ENCODE measurements around the gene CHRNA10. TPM values are rescaled to one million over a fixed set of nuclear protein-coding genes. Genes with fewer than 3 reads are reported as not detected.

CHRNA10 gene
- total RNA-seq, 2 donors from 2014 or later, result 0.52 to 0.83 TPM

DNA sequence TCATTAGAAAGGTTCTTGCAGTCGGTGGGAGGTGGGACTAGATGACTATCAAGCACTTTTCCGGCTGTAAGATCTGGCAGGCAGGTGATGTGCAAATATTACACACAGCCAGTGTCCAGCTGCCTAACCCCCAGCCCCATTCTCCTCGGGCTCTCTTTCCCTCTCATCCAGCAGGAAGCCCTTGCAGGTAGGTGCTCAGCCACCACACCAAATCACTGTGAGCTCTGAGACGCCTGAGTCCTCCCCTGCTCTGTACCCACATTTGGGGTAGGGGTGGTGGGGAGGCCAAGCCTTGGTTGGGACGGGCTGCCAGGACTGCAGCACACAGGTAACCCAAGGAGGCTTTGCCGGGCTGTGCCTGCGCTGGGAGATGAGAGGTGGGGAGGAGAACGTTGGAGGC is 30.0 kb downstream of the CHRNA10 start:
- DNase-seq (ENCODE audit: low spot score), result no peak
- intact Hi-C loops (cut with DNase I), result no loop called here

DNA sequence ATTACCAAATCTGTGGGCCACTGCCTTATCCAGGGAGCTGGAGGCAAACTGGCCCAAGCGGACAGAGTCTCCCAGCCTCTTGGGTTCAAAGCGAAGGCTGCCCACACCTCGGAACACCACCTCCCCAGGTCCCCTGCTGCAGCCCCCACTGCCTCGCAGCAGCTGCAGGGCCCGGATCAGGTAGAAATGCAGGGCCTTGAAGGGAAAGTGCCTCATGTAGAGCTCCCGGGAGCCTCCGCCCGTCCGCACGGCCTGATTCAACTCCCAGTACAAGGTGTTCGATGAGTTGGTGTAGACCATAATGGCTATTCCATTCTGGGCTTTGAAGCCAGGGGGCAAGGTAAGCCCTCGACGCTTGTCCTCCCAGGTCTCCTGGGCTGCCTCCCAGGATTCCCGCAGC is 31.3 kb downstream of the CHRNA10 start:
- intact Hi-C loops (cut with DNase I), result no loop called here
- DNase-seq (ENCODE audit: low spot score), result no peak

DNA sequence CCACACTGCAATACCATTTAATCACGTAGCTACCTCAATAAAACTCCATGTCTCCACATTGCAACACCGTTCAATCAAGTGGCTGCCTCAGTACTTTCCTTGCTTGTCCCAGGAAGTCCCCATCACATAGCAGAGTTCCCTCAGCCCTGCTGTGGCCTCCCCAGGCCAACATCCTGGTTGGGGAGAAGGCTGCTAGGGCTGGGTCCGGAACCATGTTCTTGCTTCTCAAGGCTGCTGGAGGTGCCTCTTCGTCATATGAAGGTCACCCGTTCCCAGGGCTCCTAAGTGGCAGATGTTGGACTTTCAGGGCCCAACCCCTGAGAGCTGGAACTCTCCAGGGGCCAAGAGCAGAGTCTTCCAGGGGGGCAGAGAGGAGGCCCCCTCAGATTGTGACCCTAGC is 32.7 kb downstream of the CHRNA10 start:
- intact Hi-C loops (cut with DNase I), result no loop called here
- DNase-seq (ENCODE audit: low spot score), result no peak

DNA sequence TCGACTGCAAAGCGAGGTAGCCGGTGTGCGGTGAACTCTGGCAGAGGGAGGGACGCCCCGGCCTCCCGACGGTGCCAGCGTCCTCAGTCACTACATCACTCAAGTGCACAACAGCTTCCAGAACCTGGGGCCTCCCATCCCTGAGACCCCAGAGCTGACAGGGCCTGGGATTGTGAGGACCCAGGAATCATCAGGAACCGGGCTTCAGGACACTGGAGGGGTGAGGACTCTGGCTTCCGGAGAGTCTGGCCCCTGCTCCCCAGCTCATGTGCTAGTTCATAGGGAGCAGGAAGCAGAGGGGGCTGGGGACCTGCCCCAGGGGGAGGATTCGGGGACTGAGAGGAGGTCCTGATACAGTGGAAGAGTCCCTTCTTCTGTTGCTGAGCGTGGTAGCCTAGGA is 34.0 kb downstream of the CHRNA10 start:
- intact Hi-C loops (cut with DNase I), result no loop called here

DNA sequence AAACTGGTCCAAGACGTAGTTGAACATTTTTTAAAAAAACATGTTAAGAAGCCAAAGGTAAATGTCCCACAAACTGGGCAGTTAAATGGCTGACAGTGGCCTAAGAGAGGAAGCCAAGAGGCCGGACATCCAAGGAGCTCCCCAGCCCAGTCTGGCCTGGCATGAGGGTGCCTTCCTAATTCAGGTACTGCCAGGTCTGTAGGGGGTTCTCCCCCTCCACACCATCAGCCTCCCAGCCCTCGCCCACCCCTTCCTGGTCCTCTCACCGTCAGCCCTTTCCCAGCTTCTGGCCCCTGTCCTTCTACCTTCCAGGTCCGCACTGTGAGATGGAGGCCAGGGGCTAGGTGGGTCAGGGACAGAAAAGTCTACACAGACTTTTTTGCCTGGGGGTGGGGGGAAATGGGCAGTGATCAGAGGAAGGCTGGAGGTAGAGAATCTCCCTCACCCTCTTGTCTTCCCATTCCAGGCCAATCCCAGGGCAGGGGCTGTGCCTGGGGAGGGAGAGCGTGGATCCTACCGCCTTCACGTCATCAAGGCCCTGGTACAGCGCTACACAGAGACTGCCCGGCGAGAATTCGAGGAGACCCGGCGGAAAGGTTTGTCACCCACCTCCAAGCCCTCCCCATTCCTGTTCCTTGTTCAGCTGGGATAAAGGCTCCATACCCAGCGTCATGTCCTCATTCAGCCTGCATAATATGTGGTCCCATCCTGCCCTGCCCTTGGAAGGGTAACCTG is 35.4 kb downstream of the CHRNA10 start:
- intact Hi-C loops (cut with DNase I), result no loop called here
- DNase-seq (ENCODE audit: low spot score), result peak; percentile 47

More for the DNA sequence above, 34.0 kb downstream of the CHRNA10 start:
- DNase-seq (ENCODE audit: low spot score), result peak; percentile 46

DNA sequence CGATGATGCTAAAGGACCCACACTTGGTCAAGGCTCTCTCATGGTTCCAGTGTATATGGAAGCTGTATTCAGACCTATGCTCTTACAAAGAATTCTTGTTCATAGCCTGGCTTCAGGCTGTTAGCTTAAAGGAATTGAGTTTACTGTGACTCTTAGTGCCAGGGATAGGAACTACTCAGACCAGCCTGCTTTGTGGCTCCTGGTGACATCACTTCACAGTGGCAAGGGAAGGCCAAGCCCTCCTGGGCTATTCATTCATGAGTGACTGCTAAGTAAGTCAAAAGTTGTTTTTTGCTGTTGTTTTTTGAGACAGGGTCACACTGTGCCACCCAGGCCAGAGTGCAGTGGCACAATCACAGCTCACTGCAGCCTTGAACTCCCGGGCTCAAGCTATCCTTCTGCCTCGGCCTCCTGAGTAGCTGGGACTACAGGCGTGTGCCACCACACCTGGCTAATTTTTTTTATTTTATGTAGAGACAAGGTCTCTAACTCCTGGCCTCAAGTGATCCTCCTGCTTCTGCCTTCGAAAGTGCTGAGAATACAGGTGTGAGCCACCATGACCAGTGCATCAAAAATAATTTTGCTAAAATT is 39.0 kb downstream of the CHRNA10 start:
- intact Hi-C loops (cut with DNase I), result no loop called here
- peak; percentile 55 for DNase-seq (ENCODE audit: low spot score)

DNA sequence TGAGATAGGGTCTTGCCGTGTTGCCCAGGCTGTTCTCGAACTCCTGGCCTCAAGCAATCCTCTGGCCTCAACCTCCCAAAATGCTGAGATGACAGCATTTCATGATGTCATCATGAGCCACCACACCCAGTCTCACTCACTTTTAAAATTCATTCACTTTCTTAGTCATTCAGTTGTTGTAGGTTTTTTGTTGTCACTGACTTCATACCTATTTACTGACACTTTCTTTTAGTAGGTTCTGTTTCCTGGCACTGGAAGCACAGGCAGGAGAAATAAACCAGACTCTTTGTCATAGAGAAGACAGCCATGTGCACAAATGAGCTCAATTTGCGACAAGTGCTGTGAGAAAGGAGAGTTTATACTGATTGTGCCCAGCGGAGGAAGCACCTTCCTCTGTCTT is 39.9 kb downstream of the CHRNA10 start:
- no peak for DNase-seq (ENCODE audit: low spot score)
- intact Hi-C loops (cut with DNase I), result no loop called here

DNA sequence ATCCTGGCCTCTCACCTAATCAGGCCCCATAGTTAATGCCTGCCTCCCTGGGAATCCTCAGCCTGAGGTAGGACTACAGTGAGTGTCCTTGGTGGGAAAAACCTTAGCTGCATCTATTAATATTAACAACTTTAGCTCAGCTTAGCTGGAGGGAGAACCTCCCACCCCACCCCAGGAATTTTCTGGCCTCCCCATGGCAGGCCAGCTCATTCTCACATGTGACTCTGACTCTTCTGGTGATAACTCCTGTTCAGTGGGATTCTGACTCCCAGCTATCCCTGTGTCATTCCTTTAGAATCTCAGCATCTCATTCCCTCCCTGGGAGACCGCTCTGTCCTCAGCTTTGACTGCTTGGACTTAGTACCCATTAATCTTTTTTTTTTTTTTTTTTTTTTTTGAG is 43.9 kb downstream of the CHRNA10 start:
- intact Hi-C loops (cut with DNase I), result no loop called here

DNA sequence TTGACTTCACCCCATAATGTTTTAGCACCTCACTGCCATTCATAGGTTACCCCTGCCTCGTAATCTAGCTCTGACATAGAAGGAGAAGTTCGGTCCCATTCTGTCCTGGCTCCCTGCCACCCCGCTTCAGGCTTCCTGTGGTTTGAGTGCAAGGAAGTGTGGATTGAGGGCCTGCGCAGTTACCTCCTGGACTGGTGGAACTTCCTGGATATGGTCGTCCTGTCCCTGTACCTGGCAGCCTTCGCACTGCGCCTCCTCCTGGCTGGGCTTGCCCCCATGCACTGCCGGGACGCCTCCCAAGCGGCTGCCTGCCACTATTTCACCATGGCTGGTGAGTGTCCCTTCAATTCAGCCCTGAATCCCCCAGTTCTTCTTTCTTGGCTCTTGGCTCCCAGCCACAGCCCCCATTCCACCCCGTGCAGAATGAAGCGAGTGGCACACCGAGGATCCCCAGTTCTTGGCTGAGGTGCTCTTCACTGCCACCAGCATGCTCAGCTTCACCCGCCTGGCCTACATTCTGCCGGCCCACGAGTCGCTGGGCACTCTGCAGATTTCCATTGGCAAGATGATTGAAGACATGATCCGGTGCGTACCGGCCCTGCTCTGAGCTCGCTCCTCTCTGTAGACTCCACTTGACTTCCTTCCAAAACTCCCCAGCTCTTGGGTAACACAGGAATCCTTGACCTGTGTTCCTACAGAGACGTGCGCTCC is 44.8 kb downstream of the CHRNA10 start:
- peak; percentile 93 for DNase-seq (ENCODE audit: low spot score)
- intact Hi-C loops (cut with DNase I), result no loop called here

More for the DNA sequence above, 43.9 kb downstream of the CHRNA10 start:
- peak; percentile 64 for DNase-seq (ENCODE audit: low spot score)

DNA sequence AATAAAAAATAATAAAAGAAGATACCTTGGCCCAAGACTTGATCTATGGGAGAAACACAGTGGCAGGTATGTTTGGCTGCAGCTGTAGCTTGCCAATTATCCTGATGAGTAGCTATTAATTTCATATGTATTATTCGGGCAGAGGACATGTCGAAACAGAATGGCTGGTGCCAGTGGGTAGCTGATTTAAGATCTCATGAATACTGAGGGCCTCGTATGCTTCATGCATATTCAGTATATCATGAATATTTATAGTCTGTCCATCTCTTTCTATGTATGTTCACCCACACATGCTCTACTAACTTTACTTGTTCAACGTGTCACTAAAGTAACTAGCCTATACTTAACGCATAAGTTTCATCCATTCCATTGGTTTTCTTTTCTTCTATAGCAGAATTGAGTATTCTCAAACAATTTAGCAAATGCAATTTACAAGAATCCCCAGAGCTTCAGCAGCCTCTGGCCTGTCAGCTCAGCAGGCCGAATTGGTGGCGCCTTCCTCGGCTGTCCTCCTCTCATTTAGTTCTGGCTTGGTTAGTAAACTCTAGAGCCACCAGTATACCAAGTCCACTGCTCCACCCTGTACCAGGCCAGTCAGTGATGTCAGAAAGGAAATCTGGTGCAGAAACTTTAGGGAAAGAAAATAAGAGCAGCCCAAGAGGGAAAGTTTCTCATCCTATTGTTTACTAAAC is 47.3 kb downstream of the CHRNA10 start:
- intact Hi-C loops (cut with DNase I), result no loop called here
- peak; percentile 16 for DNase-seq (ENCODE audit: low spot score)

DNA sequence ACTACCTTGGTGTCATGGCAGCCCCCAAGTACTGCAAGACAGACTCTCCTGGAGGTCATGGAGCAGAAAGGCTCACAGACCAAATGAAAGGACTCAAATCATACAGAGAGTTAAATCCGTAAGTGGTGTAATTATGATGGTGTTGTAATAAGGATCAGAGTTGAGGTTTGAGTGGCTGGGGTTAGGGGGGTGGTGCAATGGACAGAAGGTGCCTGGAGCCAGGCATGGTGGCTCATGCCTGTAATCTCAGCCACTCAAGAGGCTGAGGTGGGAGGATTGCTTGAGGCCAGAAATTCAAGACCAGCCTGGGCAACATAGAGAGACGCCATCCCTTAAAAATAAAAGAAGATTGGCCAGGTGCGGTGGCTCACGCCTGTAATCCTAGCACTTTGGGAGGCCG is 48.1 kb downstream of the CHRNA10 start:
- peak; percentile 35 for DNase-seq (ENCODE audit: low spot score)
- intact Hi-C loops (cut with DNase I), result no loop called here

DNA sequence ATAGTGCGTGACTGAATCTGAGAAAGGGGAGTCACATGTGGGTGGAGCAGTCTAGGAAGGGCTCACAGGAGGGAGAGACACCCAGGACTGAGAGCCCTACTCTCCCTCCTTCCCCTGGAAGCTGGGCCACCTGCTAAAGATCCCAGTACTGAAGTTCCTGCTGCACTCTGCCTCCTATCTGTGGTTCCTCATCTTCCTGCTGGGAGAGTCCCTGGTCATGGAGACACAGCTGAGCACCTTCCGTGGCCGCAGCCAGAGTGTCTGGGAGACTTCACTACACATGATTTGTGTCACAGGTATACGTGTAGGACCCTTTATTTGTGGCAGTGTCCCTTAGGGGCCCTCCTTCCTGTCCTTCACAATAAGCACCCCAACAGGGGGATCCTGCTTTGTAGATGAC is 48.7 kb downstream of the CHRNA10 start:
- no peak for DNase-seq (ENCODE audit: low spot score)
- intact Hi-C loops (cut with DNase I), result no loop called here

DNA sequence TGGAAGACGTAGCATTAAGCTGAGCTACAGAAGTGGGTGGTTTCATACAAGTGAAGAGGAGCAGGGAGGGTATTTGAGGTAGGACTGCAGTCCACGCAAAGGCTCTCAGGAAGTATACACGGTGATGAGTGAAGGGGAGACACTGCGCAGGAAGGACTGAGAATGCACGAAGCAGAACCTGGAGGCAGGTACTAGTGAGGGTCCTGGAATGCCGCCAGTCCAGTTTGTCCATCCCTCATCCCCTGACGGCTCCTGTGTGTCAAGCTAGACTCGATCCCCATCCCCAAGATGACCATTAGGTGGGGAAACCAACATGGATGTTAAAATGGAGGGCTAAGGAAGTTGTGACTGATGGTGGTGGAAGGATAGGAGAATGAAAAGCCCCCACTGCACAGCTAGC is 53.2 kb downstream of the CHRNA10 start:
- intact Hi-C loops (cut with DNase I), result no loop called here
- DNase-seq (ENCODE audit: low spot score), result no peak

DNA sequence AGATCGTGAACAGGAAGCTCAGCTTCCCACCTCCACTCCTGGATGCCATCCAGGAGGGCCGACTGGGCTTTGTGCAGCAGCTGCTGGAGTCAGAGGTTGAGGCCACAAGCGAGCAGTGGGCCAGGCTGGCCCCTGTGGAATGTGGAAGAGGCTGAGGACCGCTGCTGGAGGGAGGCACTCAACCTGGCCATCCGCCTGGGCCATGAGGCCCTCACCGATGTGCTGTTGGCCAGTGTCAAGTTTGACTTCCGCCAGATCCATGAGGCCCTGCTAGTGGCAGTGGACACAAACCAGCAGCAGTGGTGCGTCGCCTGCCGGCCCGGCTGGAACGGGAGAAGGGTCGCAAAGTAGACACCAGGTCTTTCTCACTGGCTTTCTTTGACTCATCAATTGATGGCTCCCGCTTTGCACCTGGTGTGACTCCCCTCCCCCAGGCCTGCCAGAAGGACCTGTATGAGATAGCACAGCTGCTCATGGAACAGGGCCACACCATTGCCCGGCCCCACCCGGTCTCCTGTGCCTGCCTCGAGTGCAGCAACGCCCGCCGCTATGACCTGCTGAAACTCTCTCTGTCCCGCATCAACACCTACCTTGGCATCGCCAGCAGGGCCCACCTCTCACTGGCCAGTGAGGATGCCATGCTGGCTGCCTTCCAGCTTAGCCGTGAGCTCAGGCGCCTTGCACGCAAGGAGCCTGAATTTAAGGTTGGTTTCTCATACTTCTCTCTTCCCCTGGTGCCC is 54.3 kb downstream of the CHRNA10 start:
- DNase-seq (ENCODE audit: low spot score), result no peak
- intact Hi-C loops (cut with DNase I), result no loop called here

DNA sequence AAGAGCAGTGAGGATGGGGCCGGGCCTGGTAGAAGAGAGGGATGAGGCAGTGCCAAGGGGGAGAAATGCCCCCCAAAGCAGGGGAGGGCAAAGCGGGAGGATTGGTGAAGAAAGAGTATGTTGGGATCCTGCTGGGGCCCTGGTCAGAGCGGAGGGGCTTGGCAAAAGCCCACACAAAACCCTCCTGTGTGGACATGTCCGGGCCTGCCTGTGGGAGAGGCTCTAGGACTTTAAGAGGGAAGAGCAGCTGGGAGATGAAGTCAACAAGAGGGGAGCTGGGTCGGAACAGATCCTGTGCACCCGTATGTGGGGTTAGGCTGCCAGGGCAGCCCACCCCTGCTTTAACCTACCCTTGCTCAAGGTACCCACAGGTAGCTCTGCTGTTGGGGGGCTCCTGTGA is 55.2 kb downstream of the CHRNA10 start:
- DNase-seq (ENCODE audit: low spot score), result no peak
- intact Hi-C loops (cut with DNase I), result no loop called here
